HL-60 (cell line): ENCODE measurements around the gene ZFAND3.
"Not testable (repeated sequence)": the region's sequence is repeated elsewhere in the genome, so short reads cannot be mapped to it uniquely, and the experiment has no call there.

Experiments used
- DNase-seq, 2 experiments: peaks; one replicate each; pipeline ENCODE4 v3.0.0-alpha.2; 2010 to 2020; ENCODE audit warnings: low read depth in 1 of 2, low spot score in 1 of 2
- H3K27ac ChIP-seq: fragments of 250-450 bp; sonication (Bioruptor Pico); replicated peaks from 2 replicates; pipeline ENCODE4 v1.5.1; 2020; ENCODE audit warnings: mild to moderate bottlenecking, moderate library complexity
- H3K27me3 ChIP-seq: fragments of 250-450 bp; sonication (Bioruptor Pico); 2 replicates; pipeline ENCODE4 v1.5.1; 2021; ENCODE audit warnings: mild to moderate bottlenecking, moderate library complexity; ENCODE audit not compliant: insufficient read depth, poor library complexity, severe bottlenecking
- H3K4me3 ChIP-seq: replicated peaks from 2 replicates; pipeline ENCODE4 v1.5.1; 2011; ENCODE audit warnings: mild to moderate bottlenecking, control low read depth, low read length; ENCODE audit not compliant: insufficient read depth
- GABPA ChIP-seq: IDR thresholded peaks from 2 replicates; pipeline ENCODE4 v1.6.1; 2012; ENCODE audit warnings: low read depth
- POLR2AphosphoS5 ChIP-seq: IDR thresholded peaks from 2 replicates; pipeline ENCODE4 v1.6.1; 2012; ENCODE audit warnings: low read depth
- SPI1 ChIP-seq: IDR thresholded peaks from 2 replicates; pipeline ENCODE4 v1.6.1; 2012; ENCODE audit warnings: low read depth, mild to moderate bottlenecking, borderline replicate concordance
- TF ChIP-seq, protein P1 (sequence below): IDR thresholded peaks from one replicate; pipeline ENCODE4 v1.5.1; 2011; ENCODE audit warnings: low read length, control low read depth, inconsistent platforms; ENCODE audit not compliant: insufficient read depth
- TF ChIP-seq, protein P2 (sequence below): IDR thresholded peaks from 2 replicates; pipeline ENCODE4 v1.6.1; 2012; ENCODE audit warnings: low read depth; ENCODE audit not compliant: insufficient replicate concordance

Gene ZFAND3

GRCh38 chr6:38047562-38047961, 228.0 kb downstream of the ZFAND3 start:
- no peak overlapping the region for H3K27ac ChIP-seq
- no peaks in the 10 kb centered on the region for H3K27me3 ChIP-seq
- H3K4me3 ChIP-seq, result no peak overlapping the region
- TF ChIP-seq GABPA (no peak), POLR2AphosphoS5 (no peak), SPI1 (no peak)
- TF ChIP-seq, protein P1, sequence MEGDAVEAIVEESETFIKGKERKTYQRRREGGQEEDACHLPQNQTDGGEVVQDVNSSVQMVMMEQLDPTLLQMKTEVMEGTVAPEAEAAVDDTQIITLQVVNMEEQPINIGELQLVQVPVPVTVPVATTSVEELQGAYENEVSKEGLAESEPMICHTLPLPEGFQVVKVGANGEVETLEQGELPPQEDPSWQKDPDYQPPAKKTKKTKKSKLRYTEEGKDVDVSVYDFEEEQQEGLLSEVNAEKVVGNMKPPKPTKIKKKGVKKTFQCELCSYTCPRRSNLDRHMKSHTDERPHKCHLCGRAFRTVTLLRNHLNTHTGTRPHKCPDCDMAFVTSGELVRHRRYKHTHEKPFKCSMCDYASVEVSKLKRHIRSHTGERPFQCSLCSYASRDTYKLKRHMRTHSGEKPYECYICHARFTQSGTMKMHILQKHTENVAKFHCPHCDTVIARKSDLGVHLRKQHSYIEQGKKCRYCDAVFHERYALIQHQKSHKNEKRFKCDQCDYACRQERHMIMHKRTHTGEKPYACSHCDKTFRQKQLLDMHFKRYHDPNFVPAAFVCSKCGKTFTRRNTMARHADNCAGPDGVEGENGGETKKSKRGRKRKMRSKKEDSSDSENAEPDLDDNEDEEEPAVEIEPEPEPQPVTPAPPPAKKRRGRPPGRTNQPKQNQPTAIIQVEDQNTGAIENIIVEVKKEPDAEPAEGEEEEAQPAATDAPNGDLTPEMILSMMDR, result no peak
- TF ChIP-seq, protein P2, sequence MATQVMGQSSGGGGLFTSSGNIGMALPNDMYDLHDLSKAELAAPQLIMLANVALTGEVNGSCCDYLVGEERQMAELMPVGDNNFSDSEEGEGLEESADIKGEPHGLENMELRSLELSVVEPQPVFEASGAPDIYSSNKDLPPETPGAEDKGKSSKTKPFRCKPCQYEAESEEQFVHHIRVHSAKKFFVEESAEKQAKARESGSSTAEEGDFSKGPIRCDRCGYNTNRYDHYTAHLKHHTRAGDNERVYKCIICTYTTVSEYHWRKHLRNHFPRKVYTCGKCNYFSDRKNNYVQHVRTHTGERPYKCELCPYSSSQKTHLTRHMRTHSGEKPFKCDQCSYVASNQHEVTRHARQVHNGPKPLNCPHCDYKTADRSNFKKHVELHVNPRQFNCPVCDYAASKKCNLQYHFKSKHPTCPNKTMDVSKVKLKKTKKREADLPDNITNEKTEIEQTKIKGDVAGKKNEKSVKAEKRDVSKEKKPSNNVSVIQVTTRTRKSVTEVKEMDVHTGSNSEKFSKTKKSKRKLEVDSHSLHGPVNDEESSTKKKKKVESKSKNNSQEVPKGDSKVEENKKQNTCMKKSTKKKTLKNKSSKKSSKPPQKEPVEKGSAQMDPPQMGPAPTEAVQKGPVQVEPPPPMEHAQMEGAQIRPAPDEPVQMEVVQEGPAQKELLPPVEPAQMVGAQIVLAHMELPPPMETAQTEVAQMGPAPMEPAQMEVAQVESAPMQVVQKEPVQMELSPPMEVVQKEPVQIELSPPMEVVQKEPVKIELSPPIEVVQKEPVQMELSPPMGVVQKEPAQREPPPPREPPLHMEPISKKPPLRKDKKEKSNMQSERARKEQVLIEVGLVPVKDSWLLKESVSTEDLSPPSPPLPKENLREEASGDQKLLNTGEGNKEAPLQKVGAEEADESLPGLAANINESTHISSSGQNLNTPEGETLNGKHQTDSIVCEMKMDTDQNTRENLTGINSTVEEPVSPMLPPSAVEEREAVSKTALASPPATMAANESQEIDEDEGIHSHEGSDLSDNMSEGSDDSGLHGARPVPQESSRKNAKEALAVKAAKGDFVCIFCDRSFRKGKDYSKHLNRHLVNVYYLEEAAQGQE, result no peak
- DNase-seq, result no peak

GRCh38 chr6:38049861-38050397, 230.4 kb downstream of the ZFAND3 start:
- H3K27ac ChIP-seq, DNase-seq: not testable (repeated sequence)

DNA sequence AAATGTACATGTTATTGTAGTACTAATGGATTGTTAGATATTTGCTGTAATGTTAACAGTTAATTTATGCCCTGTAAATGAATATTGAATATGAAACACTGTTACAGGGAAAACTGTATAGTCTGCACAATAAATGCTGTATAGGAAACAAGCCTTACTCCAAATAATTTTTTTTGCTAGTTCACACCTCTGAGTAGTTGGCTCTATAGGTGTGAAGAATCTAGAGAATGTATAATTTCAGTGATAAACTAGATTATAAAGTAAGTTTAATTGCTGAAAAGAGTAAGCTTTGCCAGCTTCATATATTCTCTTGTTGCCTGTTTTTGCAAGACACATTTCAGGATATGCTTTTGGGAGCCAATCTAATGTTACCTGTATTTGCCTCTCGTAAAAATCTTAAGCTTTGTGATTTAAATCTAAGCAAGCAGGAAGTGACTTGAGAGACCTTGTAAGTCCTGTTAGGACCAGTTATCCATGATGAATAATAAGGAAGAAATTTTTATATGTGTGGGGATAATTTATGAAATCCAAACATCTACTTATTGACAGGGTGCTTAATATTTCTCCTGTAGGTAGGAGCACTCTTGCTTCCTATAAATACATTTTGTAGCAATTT, 232.4 kb downstream of the ZFAND3 start:
- TF ChIP-seq, protein P1, result no peak
- no peak for TF ChIP-seq GABPA
- no peak for TF ChIP-seq SPI1
- TF ChIP-seq, protein P2, result no peak
- TF ChIP-seq POLR2AphosphoS5, result no peak
- no peak overlapping the region for H3K27ac ChIP-seq
- H3K4me3 ChIP-seq, result no peak overlapping the region
- H3K27me3 ChIP-seq, result no peaks in the 10 kb centered on the region
- no peak for DNase-seq

More at GRCh38 chr6:38049861-38050397, 230.4 kb downstream of the ZFAND3 start:
- H3K4me3 ChIP-seq, H3K27me3 ChIP-seq: not testable (repeated sequence)

GRCh38 chr6:38054527-38055202, 235.1 kb downstream of the ZFAND3 start:
- DNase-seq, result no peak
- TF ChIP-seq, protein P2, result no peak
- TF ChIP-seq POLR2AphosphoS5, result no peak
- TF ChIP-seq, protein P1, result no peak
- Histone ChIP-seq H3K27ac (no peak overlapping the region), H3K27me3 (no peaks in the 10 kb centered on the region), H3K4me3 (no peak overlapping the region)
